ENCODE results near the gene GINS3. TPM values are rescaled to one million over a fixed set of nuclear protein-coding genes. Genes with fewer than 3 reads are reported as not detected.

The GINS3 gene
- total and polyA plus RNA-seq, 2 experiments from 2014 or later = 8.8 to 17.8 TPM

- no peak overlapping the region for H3K4me3 ChIP-seq
- no peaks in the 10 kb centered on the region for H4K20me1 ChIP-seq (replicated peaks; ENCODE audit: insufficient read depth)
- H3K4me1 Mint-ChIP-seq = no peaks in the 10 kb centered on the region
- no peak overlapping the region for H2AFZ ChIP-seq
- H3K4me1 ChIP-seq (ENCODE audit: insufficient read depth) = no peaks in the 10 kb centered on the region
- DNase-seq (ENCODE audit: low spot score) (no peak), ATAC-seq (no peak)
- no peaks in the 10 kb centered on the region for H3K36me3 Mint-ChIP-seq (ENCODE audit: low read depth)
- no peaks in the 10 kb centered on the region for H3K9me3 Mint-ChIP-seq
- H3K27me3 Mint-ChIP-seq (ENCODE audit: insufficient read depth, low read depth, poor library complexity) = peaks cover 2% of the 10 kb centered on the region
- H3K27ac Mint-ChIP-seq = no peak overlapping the region
- H3K9me2 ChIP-seq (ENCODE audit: insufficient read depth) = no peaks in the 10 kb centered on the region
- H3K4me2 ChIP-seq = no peak overlapping the region
- TF ChIP-seq JUNB (IDR thresholded peaks at IDR 0.05; ENCODE audit: unreplicated experiment) (no peak), EZH2phosphoT487 (IDR thresholded peaks at IDR 0.05; ENCODE audit: unreplicated experiment) (no peak), STAT1 (IDR thresholded peaks at IDR 0.05; ENCODE audit: unreplicated experiment) (no peak), ZNF114 (CRISPR knock-in tag; IDR thresholded peaks at IDR 0.05) (no peak), POLR2AphosphoS5 (IDR thresholded peaks at IDR 0.05; ENCODE audit: low read depth) (no peak), NANOG (IDR thresholded peaks at IDR 0.05; ENCODE audit: borderline replicate concordance) (no peak), EZH2 (IDR thresholded peaks at IDR 0.05; ENCODE audit: low read depth, unreplicated experiment) (no peak), CREB1 (CRISPR knock-in tag; IDR thresholded peaks at IDR 0.05; ENCODE audit: low read depth) (no peak), ZNF462 (CRISPR knock-in tag; IDR thresholded peaks at IDR 0.05) (no peak), ZNF331 (CRISPR knock-in tag; IDR thresholded peaks at IDR 0.05; ENCODE audit: low read depth) (no peak), REST (IDR thresholded peaks at IDR 0.05; ENCODE audit: unreplicated experiment) (no peak), CTCF (conservative IDR thresholded peaks at IDR 0.05; ENCODE audit: low read depth in 2 of 2) (no peak)
- TF ChIP-seq, protein P1, sequence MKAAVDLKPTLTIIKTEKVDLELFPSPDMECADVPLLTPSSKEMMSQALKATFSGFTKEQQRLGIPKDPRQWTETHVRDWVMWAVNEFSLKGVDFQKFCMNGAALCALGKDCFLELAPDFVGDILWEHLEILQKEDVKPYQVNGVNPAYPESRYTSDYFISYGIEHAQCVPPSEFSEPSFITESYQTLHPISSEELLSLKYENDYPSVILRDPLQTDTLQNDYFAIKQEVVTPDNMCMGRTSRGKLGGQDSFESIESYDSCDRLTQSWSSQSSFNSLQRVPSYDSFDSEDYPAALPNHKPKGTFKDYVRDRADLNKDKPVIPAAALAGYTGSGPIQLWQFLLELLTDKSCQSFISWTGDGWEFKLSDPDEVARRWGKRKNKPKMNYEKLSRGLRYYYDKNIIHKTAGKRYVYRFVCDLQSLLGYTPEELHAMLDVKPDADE (IDR thresholded peaks at IDR 0.05) = no peak
- H3K4me3 Mint-ChIP-seq = no peak overlapping the region
- no peak overlapping the region for H3K27ac ChIP-seq (ENCODE audit: low read depth)
- no peaks in the 10 kb centered on the region for H3F3A ChIP-seq (replicated peaks; ENCODE audit: low read depth)
- H3K79me2 ChIP-seq (replicated peaks; ENCODE audit: insufficient read depth) = no peaks in the 10 kb centered on the region
- no peaks in the 10 kb centered on the region for H3K27me3 ChIP-seq (ENCODE audit: insufficient read depth)
- no peaks in the 10 kb centered on the region for H3K36me3 ChIP-seq (ENCODE audit: insufficient read depth)
These were observed 57.5 kb downstream of the GINS3 start for GRCh38 chr16:58449768-58450167.

All from GM23338 (cell line).